Activated CD4-positive, alpha-beta T cell treated with anti-CD3 and anti-CD28 coated beads for 36 hours (primary cell): Measurements from ENCODE around the gene MB. TPM values are rescaled to one million over a fixed set of nuclear protein-coding genes. Genes with fewer than 3 reads are reported as not detected.

Experiments used
- ATAC-seq: fragments of 200-7000 bp; cut with Tn5 transposase; one replicate; pipeline ENCODE4 v1.10.0; 2021; ENCODE audit warnings: mild to moderate bottlenecking, moderate library complexity
- CTCF ChIA-PET: fragments of 350-600 bp; sonication (Branson Sonifier 250); formaldehyde crosslinking; loops from one replicate; lab custom pipeline; 2021; ENCODE audit warnings: antibody characterized with exemption; lab: Charles Lee
- POLR2A ChIA-PET: fragments of 350-600 bp; sonication (Branson Sonifier 250); formaldehyde crosslinking; loops from one replicate; lab custom pipeline; 2021; ENCODE audit warnings: antibody characterized with exemption, inconsistent platforms; lab: Charles Lee
- DNase-seq: peaks from one replicate; pipeline ENCODE4 v3.0.0-alpha.2; 2020
- H3K27ac Mint-ChIP-seq: one replicate; pipeline ENCODE4 v1.8.0; 2021; ENCODE audit warnings: mixed read lengths
- H3K27me3 Mint-ChIP-seq: one replicate; pipeline ENCODE4 v1.8.0; 2021; ENCODE audit warnings: mixed read lengths
- H3K36me3 Mint-ChIP-seq: one replicate; pipeline ENCODE4 v1.8.0; 2021; ENCODE audit warnings: low read depth, mixed read lengths
- H3K4me1 Mint-ChIP-seq: one replicate; pipeline ENCODE4 v1.8.0; 2021; ENCODE audit warnings: mixed read lengths
- H3K4me3 Mint-ChIP-seq: one replicate; pipeline ENCODE4 v1.8.0; 2021; ENCODE audit warnings: mild to moderate bottlenecking, moderate library complexity, mixed read lengths
- H3K9me3 Mint-ChIP-seq: one replicate; pipeline ENCODE4 v1.8.0; 2021; ENCODE audit warnings: low read depth, mixed read lengths
- intact Hi-C, 2 experiments: fragments of 100-400 bp; cut with DNase I in 1 of 2; cut with micrococcal nuclease in 1 of 2; formaldehyde crosslinking; loops; one replicate each; pipeline versions ENCODE4 v1.14.2 to v1.15.1; 2022 to 2024; cut with DNase I, micrococcal nuclease
- total RNA-seq, 2 experiments: library from RNA; stranded (reverse); gene quantifications; one replicate each; pipeline ENCODE4 v1.2.3, GENCODE V29; 2021

The MB gene
- total RNA-seq, 2 experiments from 2014 or later = not detected

GRCh38 chr22:35558719-35559118, 58.4 kb downstream of the MB start:
- Mint-ChIP-seq H3K4me1 (peaks cover 7% of the 10 kb centered on the region), H3K36me3 (no peaks in the 10 kb centered on the region), H3K27me3 (peaks cover 11% of the 10 kb centered on the region), H3K27ac (no peak overlapping the region), H3K9me3 (no peaks in the 10 kb centered on the region), H3K4me3 (no peak overlapping the region)
- DNase-seq (no peak), ATAC-seq (no peak)
- CTCF ChIA-PET = no interaction called here
- intact Hi-C loops = no loop called here
- POLR2A ChIA-PET = no interaction called here

- Mint-ChIP-seq H3K9me3 (no peaks in the 10 kb centered on the region), H3K27ac (no peak overlapping the region), H3K4me3 (no peak overlapping the region), H3K4me1 (peaks cover 11% of the 10 kb centered on the region), H3K27me3 (peaks cover 11% of the 10 kb centered on the region), H3K36me3 (no peaks in the 10 kb centered on the region)
- ATAC-seq = no peak
- POLR2A ChIA-PET = no interaction called here
- intact Hi-C loops = no loop called here
- CTCF ChIA-PET = no interaction called here
- DNase-seq = no peak
Measured at GRCh38 chr22:35558031-35558430, 59.1 kb downstream of the MB start.

Other genes starting within 250 kb of the MB start
- gene HMOX1, start 236.2 kb downstream of the MB start, total RNA-seq = under 1 TPM; 0.30 to 0.61 TPM
- 100 to 1,000 TPM; 291 to 382 TPM for gene MCM5, start 217.2 kb downstream of the MB start, total RNA-seq
- under 1 TPM; 0.09 TPM for gene RASD2, start 76.5 kb downstream of the MB start, total RNA-seq
- 10 to 100 TPM; 34.3 to 35.5 TPM for gene APOL6, start 31.1 kb upstream of the MB start, total RNA-seq
- gene APOL5, start 100.5 kb upstream of the MB start, total RNA-seq = not detected